Stimulated activated CD4-positive, alpha-beta T cell treated with anti-CD3 and anti-CD28 coated beads, Interleukin-4, amount 100 ng/mL, for 1 hour (primary cell): ENCODE results near the gene ATF3.
A peak's percentile ranks its signal among the peaks of the same experiment; 100 is the strongest.

Experiments used
- DNase-seq: peaks from one replicate; pipeline ENCODE4 v3.0.0-alpha.2; 2020

The ATF3 gene

GRCh38 chr1:212608392-212608958 is at the start of gene ATF3:
Gene ATF3, plus strand, starts transcription at chr1:212608761. Its CDS starts 6,261 bp downstream, at chr1:212615022.
- peak; percentile 88 for DNase-seq

GRCh38 chr1:212559929-212560328 is 48.6 kb upstream of the ATF3 start:
- DNase-seq, result no peak

- no peak for DNase-seq
Observed at GRCh38 chr1:212560933-212561460, 47.6 kb upstream of the ATF3 start.

- DNase-seq, result no peak
Observed at GRCh38 chr1:212561501-212561931, 47.0 kb upstream of the ATF3 start.

- no peak for DNase-seq
Observed at GRCh38 chr1:212562771-212563170, 45.8 kb upstream of the ATF3 start.

- DNase-seq, result no peak
Observed at GRCh38 chr1:212565079-212565478, 43.5 kb upstream of the ATF3 start.

- DNase-seq, result no peak
Observed at GRCh38 chr1:212565571-212566305, 42.8 kb upstream of the ATF3 start.

- peak; percentile 64 for DNase-seq
Observed at GRCh38 chr1:212566522-212567479, 41.8 kb upstream of the ATF3 start.

- DNase-seq, result no peak
Observed at GRCh38 chr1:212567638-212568037, 40.9 kb upstream of the ATF3 start.

GRCh38 chr1:212568978-212569537 is 39.5 kb upstream of the ATF3 start:
- no peak for DNase-seq

- DNase-seq, result no peak
Observed at GRCh38 chr1:212574732-212575131, 33.8 kb upstream of the ATF3 start.

GRCh38 chr1:212575333-212575732 is 33.2 kb upstream of the ATF3 start:
- DNase-seq, result no peak

GRCh38 chr1:212578041-212578440 is 30.5 kb upstream of the ATF3 start:
- DNase-seq, result no peak

- DNase-seq, result no peak
Observed at GRCh38 chr1:212581034-212581433, 27.5 kb upstream of the ATF3 start.

GRCh38 chr1:212582291-212582690 is 26.3 kb upstream of the ATF3 start:
- DNase-seq, result no peak

GRCh38 chr1:212582808-212583615 is 25.5 kb upstream of the ATF3 start:
- DNase-seq, result no peak

- DNase-seq, result no peak
Observed at GRCh38 chr1:212583643-212584042, 24.9 kb upstream of the ATF3 start.

GRCh38 chr1:212584092-212584886 is 24.3 kb upstream of the ATF3 start:
- no peak for DNase-seq

GRCh38 chr1:212585210-212585609 is 23.4 kb upstream of the ATF3 start:
- DNase-seq, result no peak

GRCh38 chr1:212586206-212587015 is 22.1 kb upstream of the ATF3 start:
- DNase-seq, result no peak
